HG03139 (cell line): ENCODE results near the gene COL20A1.

Experiments
- ATAC-seq: cut with Tn5 transposase; IDR thresholded peaks from one replicate; pipeline ENCODE4 v1.9.1; 2021; ENCODE audit not compliant: unreplicated experiment

Gene COL20A1

DNA sequence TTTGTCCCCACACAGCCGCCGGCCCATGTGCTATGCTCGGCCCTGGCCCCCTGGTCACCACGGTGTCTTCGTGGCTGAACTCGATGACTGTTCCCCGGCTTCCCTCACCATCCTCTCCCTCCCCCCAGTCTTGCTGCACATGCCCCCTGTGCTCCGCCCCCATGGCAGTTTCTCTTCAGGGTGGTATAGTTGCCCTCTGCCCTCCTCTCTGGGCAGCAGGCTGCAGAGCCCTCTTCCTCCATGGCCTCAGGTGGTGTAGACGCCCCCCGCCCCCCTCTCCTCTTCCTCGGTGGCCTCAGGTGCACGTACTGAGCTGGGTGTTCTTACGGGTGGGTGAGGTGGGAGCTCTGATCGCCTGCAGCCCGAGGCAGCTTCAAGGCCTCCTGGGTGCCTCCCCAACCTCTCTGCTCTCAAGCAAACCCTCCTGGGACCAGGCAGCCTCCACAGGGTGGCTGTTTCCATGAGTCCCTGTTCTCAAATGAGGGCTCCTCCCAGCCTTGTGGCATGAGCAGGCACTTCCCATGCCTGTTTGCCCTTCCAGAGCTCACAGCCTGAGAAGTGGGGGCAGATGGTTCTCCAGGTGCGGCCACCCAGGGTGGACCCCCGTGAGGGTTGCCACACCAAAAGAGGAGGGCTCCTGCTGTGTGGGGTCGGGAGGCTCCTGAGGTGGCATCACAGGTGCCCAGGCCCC, 24.8 kb downstream of the COL20A1 start:
- ATAC-seq, result no peak

DNA sequence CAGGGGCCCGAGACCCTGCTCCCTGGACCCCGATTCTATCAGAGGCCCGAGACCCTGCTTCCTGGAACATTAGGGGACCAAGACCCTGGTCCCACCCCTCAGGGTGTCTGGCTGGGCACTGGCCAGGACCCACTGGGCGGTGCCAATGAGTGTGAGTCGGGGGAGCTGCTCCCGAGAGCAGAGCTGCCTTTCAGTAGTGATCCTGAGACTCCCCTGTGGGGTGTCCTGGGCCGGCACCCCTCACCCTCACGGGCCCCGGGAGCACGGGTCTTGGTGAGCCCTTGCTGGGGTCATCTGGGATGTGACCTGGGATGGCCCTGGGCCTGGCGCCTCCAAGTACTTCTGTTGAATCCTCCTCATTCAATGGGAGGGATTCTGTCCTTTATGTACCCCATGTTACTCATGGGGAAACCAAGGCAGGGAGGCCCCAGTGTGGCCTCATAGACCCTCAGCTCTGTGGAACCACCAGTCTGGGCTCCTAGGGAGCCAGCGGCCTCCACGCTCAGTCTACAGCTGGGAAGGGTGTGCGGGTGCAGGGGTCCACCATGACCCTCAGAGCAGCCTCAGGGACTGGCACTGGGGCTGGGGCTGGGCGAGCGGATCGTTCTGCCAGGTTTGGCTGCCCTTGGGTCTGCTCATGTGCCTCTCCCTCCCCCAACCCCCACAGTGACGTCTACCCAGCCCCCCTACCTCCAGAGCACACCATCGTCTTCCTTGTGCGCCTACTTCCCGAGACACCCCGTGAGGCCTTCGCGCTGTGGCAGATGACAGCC, 25.6 kb downstream of the COL20A1 start:
- ATAC-seq, result no peak

DNA sequence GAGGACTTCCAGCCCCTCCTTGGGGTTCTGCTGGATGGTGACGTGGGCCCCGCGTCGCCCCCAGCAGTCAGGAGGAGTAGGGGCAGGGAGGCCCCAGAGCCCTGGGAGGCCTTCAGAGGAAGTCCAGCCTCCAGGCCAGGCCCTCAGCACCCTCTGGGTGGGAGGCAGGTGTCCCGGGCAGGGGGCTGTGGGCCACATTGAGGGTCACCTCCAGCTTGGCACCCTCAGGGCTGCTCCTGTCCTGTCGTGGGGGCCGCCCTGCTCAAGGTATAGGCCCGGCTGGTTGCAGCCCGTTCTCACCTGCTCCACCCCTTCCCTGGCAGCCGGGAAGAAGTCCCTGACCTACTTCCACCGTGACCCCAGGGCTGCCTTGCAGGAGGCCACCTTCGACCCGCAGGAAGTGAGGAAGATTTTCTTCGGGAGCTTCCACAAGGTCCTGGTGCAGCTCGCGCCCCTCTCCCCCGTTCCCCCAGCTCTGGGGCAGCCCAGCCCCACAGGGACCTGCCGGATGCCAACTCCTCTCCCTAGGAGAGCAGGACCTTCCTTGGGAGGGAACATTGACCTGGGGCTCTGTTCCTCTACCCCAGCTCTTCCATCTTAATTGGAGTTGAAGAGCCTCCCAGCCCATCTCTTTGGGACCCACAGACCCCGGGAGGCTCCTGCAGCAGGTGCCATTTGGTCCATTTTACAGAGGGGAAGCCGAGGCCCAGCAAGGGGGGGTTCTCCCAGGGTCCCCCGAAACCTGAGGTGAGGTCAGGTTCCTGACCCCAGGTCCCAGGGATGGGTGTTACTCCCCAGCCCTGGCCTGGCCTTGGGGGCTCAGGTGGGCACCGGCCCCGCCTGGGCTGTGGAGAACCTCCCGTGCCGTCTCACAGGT, 26.4 kb downstream of the COL20A1 start:
- no peak for ATAC-seq

DNA sequence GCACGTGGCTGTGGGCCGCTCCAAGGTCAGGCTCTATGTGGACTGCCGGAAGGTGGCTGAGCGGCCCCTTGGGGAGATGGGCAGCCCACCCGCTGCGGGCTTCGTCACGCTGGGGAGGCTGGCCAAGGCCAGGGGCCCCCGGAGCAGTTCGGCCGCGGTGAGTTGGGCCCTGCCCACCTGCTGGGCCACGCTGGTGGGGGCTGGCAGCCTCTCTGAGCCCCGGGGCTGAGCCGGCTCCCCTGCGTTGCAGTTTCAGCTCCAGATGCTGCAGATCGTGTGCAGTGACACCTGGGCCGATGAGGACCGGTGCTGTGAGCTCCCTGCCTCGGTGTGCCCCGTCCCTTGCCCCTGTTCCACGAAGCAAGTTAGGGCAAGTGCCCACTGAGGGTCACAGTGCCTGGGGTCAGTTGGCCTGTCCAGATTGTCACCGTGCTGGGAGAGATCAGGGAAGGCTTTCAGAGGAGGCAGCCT, 27.1 kb downstream of the COL20A1 start:
- ATAC-seq, result no peak

DNA sequence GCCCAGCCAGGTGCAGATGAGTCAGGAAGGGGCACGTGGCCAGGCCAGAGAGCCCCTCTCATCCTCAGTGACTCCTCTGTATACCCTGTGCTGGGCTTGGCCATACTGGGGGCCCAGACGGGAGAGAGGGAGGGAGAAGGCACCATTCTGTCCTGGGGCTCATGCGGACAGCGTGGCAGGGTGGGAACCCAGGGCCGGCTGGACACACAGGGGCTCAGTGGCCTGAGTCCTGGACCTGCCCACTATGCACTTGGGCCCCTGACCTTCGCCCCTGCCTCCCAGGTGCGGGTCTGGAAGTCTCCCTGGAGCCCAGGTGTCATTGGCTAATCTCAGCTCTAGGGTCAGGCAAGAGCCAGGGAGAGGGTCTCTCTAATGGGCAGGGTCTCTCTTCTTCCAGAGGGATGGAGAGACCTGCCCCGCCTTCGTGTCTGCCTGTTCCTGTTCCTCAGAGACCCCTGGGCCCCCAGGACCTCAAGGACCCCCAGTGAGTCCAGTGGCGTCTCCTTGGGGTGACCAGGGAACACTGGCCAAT, 27.7 kb downstream of the COL20A1 start:
- no peak for ATAC-seq

DNA sequence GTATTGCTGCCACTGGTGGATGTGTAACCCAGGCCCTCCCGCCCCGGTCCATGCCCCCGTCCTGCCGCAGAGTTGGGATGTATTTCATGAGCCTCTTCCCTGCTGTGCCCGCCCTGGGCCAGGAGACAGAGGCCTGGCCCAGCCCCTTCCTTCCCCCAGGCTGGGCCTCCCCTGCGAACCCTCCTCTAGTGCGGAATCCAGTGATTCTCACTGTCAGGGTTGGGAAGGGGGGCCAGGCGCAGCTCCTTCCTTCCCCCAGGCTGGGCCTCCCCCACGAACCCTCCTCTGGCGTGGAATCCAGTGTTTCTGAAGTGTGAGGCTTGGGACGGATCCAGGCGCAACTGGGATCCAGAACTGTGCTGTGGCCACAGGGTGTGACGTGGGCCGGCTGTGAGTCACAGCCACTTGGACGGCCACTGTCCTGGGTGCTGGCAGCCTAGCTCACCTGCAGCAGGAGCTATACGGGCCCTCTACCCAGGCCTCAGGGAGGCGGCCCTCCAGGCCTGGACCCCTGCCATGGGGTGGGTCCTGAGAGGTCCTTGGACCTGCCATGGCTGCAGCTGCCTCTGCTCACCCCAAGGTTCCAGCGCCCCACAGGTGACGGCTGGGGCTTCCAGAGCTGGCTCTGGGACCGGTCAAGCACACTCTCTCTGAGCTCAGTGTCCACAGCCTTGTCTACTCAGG, 28.3 kb downstream of the COL20A1 start:
- no peak for ATAC-seq

DNA sequence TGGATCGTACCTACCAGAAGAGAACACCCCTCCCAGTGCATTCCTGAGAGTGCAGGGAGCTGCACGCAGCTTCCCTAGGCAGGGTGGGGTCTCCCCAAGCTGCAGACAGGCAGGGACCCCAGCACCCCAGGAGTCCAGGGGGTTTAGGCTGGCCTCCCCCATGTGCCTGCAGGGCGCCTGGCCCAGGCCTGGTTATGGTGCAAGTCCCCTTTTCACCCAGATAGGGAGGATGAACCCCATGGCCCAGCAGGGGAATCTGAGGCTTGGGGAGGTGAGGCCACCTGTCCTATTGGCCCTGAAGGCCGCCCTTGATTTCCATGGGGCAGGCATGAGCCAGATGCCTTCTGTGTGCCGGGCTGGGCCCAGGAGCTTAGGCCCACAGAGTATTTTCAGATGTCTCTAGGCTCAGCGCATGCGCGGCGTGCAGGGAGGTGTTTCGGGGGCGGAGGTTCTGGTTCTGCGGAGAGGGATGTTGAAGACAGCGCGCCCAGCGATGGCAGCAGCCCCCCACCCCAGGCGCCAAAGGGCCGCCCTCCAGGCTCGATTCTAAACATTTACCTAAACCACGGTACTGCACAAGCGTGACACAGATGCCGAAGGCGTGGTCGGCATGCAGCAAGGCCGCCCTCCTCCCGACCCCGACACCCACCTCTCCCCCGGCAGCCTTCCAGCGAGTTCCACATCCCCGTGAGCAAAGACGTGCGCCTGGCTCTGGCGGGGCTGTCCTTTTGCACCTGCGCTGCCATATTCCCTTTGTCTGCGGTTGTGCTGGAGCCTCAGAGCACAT, 29.4 kb downstream of the COL20A1 start:
- no peak for ATAC-seq

DNA sequence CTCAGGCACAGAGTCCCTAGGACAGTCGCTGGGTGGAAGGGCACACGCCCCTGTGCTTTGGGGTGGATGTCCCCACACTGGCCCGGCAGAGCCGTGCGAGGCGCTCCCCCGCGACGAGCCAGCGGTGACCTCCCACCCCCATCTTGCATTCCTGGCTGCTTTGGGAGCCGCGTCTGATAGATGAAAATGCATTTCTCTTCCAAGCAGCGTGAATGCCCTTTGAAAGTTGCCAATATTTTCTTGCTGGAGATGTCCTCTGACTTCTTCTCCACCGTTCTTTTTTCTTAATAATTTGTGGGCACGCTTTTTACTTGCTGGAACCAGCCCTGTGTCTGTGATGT, 29.9 kb downstream of the COL20A1 start:
- ATAC-seq, result no peak

DNA sequence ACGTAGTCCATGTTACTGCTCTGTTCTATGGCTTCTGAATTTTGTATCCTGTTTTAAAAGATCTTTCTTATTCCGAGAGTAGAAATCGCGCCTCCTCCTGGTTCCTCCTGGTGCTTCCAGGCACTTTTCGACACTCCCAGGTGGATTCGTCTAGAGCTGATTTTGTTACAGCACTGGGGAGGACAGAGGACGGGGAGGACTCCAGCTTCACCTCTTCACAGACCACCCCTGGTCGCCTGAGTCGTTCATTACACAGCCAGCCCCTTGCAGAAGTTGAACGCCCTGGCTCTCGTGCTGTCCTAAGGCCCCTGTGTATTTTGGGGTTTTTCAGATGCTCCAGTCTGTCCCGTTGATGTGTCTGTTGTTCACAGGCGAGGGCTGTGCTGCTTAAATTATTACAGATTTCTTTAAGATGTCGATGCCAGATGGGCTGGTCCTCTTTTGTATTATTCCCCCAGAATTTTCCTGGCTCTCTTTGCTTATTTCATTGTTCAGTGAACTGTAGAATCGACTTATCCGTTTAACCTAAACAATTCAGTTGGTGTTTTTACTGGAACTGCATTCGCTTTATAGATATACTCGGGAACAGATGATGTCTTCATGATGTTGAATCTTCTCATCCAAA, 30.5 kb downstream of the COL20A1 start:
- no peak for ATAC-seq

DNA sequence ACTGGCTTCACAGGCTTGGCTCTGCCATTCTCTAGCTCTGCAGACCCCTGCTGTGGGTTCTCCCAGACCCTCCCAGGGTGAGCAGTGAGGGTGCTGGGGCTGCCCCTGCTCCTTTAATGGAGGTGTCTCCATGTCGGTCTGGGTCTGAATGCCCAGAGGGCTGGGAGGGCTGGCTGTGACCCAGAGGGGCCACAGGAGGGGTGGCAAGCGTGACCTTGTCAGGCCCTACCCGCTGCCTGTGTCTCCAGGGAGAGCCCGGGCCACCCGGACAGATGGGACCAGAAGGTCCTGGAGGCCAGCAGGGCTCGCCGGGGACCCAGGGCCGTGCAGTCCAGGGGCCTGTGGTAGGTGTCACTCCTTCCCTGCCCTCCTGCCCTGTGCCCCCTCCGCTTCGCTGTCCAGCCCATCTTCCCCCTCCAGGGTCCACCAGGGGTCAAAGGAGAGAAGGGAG, 32.1 kb downstream of the COL20A1 start:
- no peak for ATAC-seq

DNA sequence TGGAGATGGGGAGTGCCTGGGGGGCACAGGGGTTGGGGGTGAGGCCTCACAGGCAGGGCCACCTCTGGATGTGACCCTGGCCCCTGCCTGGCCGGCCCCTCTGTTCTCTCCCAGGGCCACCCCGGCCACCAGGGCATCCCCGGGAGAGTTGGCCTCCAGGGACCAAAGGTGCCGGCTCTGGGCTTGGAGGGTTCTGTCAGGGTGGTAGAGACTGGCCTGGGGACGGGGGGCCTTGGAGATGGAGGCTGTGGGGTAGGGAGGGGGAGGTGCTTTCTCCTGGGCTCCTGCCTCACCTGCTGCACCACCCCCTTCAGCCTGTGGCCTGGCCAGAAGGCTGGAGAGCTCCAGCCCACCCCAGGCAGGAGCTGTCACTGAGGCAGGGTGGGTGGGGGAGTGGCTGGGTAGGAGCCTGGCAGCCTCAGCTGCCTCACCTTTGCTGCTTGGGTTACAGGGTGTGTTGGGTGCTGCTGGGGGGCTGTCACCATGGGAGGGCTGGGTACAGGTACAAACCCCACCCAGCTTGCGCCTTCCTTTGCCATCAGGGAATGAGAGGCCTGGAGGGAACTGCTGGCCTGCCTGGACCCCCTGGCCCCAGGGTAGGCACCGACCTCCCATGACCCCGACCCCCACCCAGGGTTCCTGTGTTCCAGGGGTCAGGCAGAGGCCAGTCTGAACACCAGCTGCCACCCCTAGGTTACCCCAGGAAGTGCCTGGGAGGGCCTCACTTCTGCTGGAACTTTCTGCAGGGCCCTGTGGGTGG, 32.7 kb downstream of the COL20A1 start:
- ATAC-seq, result no peak

DNA sequence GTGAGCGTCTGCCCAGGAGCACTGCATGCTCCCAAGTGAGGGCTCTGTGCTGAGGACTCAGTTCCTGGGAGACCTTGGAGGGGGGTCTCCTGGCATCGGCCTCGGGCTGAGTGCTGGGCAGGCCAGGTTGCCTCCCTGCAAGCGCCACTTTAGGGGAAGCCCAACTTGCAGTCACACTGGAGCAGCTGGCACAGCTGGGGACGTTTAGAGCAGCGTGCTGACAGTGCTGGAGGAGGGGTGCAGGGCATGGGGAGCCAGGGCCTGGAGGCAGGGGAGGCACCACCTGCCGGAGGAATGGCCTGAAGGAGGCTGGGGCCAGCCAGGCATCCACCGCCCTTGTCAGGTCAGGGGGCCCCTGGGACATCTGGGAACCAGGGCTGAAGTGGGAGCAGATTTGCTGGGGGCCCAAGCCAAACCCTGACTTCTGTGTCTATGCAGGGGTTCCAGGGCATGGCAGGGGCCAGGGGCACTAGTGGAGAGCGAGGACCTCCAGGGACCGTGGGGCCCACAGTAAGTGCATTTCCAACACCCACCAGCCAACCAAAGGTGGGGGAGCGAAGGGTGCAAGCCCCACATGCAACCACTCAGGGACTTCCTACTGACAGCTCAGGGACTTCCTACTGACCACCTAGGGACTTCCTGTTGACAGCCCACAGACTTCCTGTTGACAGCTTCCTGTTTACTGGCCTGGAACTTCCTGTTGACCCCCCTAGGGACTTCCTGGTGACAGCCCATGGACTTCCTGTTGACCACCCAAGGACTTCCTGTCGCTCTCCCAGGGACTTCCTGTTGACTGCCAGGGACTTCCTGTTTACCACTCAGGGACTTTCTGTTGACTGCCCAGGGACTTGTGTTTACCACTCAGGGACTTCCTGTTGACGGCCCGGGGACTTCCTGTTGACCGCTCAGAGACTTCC, 33.6 kb downstream of the COL20A1 start:
- ATAC-seq, result no peak

DNA sequence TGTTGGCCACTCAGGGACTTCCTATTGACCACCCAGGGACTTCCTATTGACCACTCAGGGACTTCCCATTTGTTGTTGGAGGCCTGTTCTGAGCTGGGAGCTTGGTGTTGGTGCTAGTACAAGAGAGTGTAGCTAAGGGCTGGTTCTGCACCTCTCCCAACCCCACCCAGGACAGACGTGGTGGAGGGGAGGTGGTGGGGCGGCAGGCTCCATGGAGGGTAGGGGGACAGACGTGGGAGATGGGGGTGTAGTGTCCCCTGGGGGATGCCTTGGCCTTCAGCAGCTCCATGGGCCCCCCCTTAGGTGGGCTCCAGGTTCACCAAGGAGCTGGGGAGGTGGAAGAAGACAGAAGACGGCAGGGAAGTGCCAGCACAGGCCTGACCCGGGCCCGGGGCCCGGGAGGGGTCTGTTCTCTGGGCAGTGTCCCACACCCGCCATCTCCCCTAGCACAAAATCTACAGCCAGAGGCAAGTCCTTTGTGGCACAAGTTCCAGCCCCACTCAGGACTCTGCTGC, 34.3 kb downstream of the COL20A1 start:
- ATAC-seq, result no peak

DNA sequence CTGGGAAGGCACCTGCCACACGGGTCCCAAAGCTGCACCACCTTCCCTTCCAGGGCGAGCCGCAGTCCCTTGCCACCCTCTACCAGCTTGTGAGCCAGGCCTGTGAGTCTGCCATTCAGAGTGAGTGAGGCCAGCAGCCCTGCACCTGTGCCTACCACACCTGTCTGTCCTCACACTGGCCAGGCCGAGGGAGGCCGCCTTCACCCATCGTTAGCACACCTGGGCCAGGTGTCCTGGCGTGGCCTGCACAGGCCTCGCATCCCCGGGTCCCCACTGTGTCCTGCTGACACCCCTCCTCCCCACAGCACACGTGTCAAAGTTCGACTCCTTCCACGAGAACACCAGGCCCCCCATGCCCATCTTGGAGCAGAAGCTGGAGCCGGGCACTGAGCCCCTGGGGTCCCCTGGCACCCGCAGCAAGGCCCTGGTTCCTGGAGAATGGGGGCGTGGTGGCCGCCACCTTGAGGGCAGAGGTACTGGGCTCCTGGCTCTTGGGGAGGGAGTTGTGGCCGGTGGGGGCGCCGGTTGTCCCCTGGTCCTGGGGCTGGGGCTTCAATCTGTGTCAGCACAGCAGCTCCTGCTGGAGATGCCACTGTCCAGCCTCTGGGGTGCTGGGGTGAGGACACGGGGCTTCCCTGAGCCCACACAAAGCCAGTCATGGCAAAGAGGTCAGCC, 35.2 kb downstream of the COL20A1 start:
- no peak for ATAC-seq

DNA sequence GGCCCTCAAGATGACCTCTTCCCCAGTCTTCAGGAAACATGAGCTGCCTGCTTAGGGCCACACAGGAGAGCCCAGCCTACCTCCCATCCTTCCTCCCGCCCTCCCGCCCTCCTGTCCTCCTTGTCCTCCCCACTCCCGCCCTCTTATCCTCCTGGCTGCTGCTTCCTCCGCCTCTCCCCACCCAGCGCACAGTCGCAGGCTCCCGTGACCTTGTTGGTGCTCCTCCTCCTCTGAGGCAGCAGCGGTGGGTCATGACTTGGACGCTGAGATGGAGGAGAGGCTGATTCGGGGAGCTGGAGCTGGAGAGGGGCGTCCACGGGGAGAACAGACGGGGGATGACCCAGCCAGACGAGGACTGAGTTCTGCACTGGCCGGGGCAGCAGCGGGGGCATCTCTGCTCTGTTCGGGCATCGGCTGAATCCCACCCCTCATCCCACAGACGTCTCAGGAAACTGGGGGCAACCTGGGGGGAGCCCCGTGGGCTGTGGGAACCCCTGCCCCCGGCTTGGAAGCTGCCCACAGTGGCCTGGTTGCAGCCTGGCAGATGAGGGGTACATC, 35.8 kb downstream of the COL20A1 start:
- ATAC-seq, result no peak

DNA sequence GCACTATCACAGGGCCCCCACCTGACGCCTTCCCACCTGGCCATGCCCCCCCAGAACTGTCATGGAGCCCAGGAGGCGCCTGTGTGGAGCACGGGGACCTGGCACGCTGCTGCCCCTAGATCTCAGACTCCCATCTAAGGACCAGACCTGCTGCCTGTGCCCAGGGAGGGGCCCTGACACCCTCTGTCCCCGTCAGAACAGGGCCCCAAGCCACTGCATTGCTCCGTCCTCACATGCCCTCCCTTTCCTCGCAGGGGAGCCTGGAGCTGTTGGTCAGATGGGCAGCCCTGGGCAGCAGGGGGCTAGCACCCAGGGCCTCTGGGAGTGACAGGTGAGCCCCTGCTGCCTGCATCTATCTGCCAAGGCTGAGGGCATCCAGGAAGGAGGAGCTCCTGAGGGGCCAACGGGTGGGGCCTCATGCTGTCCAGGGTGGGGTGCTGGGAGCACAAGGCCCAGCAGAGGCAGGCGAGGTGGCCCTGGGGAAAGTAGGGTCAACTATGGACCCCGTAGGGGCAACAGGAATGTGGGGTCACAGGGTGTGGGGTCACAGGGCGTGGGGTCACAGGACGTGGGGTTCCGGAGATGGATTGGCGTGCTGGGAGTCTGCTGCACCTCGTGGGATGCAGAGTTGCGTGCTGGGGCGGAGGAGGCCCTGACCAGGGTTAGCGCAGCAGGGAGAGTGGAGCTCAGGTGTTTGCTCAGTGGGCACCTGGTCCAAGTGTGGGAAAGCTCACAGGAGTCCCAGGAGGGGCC, 36.5 kb downstream of the COL20A1 start:
- ATAC-seq, result no peak
